ENCODE measurements around the gene ADD1.

Gene ADD1

DNA sequence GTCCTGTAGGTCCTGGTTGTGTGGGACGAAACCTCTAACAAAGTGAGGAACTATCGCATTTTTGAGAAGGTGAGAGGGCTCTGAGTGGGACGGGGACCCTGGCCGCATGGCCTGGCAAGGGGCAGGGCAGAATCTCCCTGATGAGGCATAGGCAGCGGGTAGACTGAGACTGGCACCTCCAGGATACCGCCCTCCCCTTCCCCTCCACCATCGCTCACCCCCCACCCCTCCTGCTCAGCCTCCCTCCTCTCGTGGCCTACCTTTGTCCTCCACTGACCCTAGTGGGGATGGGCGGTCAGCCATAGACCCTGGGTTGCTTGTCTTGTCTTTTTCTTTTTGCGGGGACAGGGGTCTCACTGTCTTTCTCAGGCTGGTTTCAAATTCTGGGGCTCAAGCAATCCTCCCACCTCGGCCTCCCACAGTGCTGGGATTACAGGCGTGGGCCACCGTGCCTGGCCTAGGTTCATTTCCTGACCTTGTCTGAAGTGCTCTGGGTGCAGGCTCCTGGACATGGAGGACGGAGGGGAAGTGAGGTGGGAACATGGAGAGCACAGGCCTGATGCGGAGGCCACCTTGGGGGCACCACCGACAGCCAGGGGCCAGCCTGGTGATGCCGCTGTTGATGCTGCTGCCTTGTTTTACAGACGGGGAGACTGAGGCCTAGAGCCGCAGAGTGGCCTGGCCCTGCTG lies 10.5 kb upstream of the ADD1 start:
- Histone ChIP-seq H3K27me3 (no peaks in the 10 kb centered on the region), H3K36me3 (peaks cover 3% of the 10 kb centered on the region; the same call in 1 of the 2 replicates), H3K9me3 (no peaks in the 10 kb centered on the region), H3K4me1 (no peaks in the 10 kb centered on the region), H3K4me3 (ENCODE audit: low read depth, low read length) (no peak overlapping the region)
- no peak for DNase-seq
- TF ChIP-seq, protein P1, sequence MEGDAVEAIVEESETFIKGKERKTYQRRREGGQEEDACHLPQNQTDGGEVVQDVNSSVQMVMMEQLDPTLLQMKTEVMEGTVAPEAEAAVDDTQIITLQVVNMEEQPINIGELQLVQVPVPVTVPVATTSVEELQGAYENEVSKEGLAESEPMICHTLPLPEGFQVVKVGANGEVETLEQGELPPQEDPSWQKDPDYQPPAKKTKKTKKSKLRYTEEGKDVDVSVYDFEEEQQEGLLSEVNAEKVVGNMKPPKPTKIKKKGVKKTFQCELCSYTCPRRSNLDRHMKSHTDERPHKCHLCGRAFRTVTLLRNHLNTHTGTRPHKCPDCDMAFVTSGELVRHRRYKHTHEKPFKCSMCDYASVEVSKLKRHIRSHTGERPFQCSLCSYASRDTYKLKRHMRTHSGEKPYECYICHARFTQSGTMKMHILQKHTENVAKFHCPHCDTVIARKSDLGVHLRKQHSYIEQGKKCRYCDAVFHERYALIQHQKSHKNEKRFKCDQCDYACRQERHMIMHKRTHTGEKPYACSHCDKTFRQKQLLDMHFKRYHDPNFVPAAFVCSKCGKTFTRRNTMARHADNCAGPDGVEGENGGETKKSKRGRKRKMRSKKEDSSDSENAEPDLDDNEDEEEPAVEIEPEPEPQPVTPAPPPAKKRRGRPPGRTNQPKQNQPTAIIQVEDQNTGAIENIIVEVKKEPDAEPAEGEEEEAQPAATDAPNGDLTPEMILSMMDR (IDR thresholded peaks at IDR 0.05; ENCODE audit: low read depth, low read length): no peak

DNA sequence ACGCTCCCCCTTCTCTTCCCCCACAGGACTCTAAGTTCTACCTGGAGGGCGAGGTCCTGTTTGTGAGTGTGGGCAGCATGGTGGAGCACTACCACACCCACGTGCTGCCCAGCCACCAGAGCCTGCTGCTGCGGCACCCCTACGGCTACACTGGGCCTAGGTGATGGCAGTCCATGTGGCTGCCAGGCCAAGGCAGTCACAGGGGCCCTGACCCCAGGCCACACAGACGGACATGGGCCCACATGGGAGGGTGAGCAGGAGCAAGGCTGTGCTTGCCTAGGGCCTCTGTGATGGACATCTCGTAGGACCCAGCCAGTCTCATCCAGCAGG lies 10.0 kb upstream of the ADD1 start:
- Histone ChIP-seq H3K9me3 (no peaks in the 10 kb centered on the region), H3K36me3 (peaks cover 3% of the 10 kb centered on the region; the same call in 1 of the 2 replicates), H3K27me3 (no peaks in the 10 kb centered on the region), H3K4me3 (ENCODE audit: low read depth, low read length) (no peak overlapping the region), H3K4me1 (no peaks in the 10 kb centered on the region)
- DNase-seq: no peak
- TF ChIP-seq, protein P1 (IDR thresholded peaks at IDR 0.05; ENCODE audit: low read depth, low read length): no peak

DNA sequence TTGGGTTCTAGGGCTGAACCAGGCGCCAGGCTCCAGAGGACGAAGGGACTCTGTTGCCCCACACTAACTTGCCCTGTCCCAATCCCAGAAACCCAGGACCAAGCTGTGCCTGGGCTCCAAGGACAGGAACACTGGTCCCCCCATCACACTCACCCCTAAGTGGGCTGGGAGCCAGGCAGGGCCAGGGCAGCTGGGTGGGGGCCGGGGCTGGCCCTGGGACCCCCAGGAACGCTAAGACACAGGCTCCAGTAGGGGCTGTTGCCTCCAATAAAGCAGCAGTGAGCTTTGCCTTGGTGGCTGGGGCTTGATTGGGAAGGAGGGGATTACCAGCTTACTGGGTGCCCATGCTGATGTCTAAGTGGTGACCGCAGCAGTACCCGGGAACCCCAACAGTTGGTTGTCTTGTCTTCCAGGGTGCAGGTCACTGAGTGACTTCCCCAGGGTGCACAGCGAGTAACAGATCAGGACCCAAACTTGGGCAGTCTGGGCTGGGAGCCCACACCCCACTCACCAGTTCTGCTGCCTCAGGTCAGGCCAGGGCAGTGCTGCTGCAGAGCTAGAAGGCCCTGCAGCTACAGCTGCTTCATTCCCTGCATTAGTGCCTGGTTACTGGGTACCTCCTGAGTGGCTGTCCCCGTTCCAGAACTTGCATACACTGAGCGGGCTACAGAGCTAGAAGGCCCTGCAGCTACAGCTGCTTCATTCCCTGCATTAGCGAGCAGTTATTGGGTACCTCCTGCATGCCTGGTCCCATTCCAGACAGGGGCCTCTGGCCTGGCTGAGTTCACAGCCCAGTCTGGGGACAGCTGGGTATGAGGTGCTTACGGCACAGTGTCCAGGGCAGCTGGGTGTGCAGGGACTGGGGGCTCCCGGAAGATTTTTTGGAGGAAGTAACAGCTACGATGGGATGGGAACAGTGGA lies 9.4 kb upstream of the ADD1 start:
- no peak for DNase-seq
- no peak overlapping the region for H3K4me3 ChIP-seq (ENCODE audit: low read depth, low read length)

DNA sequence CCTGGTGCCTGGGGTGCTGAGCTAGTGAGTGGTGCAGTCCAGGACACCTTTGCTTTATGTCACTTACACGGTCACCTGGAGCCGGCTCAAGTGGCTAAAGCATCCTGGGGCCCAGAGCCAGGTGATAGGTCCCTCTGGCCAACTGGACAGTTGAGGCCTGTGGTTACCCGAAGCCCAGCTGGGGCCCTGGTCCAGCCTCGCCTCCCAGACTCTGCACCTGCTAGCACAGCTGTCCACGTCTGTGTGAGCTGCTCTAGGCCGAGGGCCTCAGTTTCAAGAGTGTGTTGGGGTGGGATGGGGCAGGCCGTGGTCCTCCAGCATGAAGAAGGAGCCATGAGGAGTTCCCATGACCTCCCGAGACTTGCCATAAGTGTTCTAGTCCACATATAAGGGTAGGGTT lies 7.7 kb upstream of the ADD1 start:
- H3K4me3 ChIP-seq (ENCODE audit: low read depth, low read length): no peak overlapping the region
- DNase-seq: no peak
- no peaks in the 10 kb centered on the region for H3K9me3 ChIP-seq
- peaks cover 3% of the 10 kb centered on the region; the same call in 1 of the 2 replicates for H3K36me3 ChIP-seq
- H3K4me1 ChIP-seq: no peaks in the 10 kb centered on the region
- H3K27me3 ChIP-seq: no peaks in the 10 kb centered on the region
- TF ChIP-seq, protein P1 (IDR thresholded peaks at IDR 0.05; ENCODE audit: low read depth, low read length): no peak

More for the DNA sequence above, 9.4 kb upstream of the ADD1 start:
- H3K27me3 ChIP-seq: no peaks in the 10 kb centered on the region
- peaks cover 3% of the 10 kb centered on the region; the same call in 1 of the 2 replicates for H3K36me3 ChIP-seq
- H3K4me1 ChIP-seq: no peaks in the 10 kb centered on the region
- no peaks in the 10 kb centered on the region for H3K9me3 ChIP-seq
- TF ChIP-seq, protein P1 (IDR thresholded peaks at IDR 0.05; ENCODE audit: low read depth, low read length): no peak

DNA sequence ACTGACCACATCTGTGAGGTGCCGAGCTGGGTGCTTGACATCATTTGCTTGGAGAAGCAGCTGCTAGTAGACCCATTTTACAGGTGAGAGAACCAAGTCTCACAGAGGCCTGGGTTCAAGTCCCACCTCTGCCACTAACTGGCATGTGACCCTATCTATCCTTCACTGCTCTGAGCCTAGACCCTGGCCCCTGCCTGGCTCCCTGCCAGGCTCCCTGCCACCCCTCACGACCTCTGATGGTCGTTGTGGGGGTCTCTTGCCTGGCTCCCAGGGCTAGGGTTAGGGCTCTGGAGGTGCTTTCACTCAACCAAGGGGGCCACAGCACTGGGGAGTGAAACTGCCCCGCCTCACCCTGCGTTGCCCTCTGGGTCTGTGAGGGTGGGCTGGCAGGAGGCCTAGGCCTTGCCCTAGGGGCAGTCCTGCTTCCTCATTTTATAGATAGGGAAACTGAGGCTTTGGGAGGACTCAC lies 7.2 kb upstream of the ADD1 start:
- Histone ChIP-seq H3K4me1 (no peaks in the 10 kb centered on the region), H3K4me3 (ENCODE audit: low read depth, low read length) (no peak overlapping the region), H3K36me3 (peaks cover 3% of the 10 kb centered on the region; the same call in 1 of the 2 replicates), H3K9me3 (no peaks in the 10 kb centered on the region), H3K27me3 (no peaks in the 10 kb centered on the region)
- TF ChIP-seq, protein P1 (IDR thresholded peaks at IDR 0.05; ENCODE audit: low read depth, low read length): no peak
- DNase-seq: no peak
